PC-9 (cell line): ENCODE measurements around the gene TRPT1. TPM values are rescaled to one million over a fixed set of nuclear protein-coding genes. Genes with fewer than 3 reads are reported as not detected.

ENCODE experiments used
- BruUV-seq: library from RNA; stranded (reverse); fragments of 400-500 nt; replicated peaks from 2 replicates; lab custom pipeline; 2021; lab: Mats Ljungman, UMichigan
- CTCF ChIA-PET: fragments of 300-600 bp; sonication (Branson Sonifier 250); formaldehyde crosslinking; loops from one replicate; lab custom pipeline; 2022; ENCODE audit warnings: antibody characterized with exemption; lab: Charles Lee
- POLR2A ChIA-PET: fragments of 300-600 bp; sonication (Branson Sonifier 250); formaldehyde crosslinking; loops from one replicate; lab custom pipeline; 2022; ENCODE audit warnings: antibody characterized with exemption; ENCODE audit not compliant: unreplicated experiment; lab: Charles Lee
- DNase-seq, 2 experiments: peaks; one replicate each; pipeline versions ENCODE4 v3.0.0 to v3.0.0-alpha.2; 2015 to 2022; ENCODE audit warnings: mixed read lengths in 1 of 2
- H2AFZ ChIP-seq: fragments of 200-600 bp; sonication (generic); 2 replicates; pipeline ENCODE4 v1.8.1; 2017; ENCODE audit warnings: antibody characterized with exemption
- H3F3A ChIP-seq: fragments of 200-600 bp; sonication (generic); 2 replicates; pipeline ENCODE4 v1.8.1; 2017; ENCODE audit warnings: antibody characterized with exemption, mild to moderate bottlenecking, low read depth; ENCODE audit not compliant: insufficient read depth
- H3K27ac ChIP-seq: fragments of 200-600 bp; sonication (generic); 2 replicates; pipeline ENCODE4 v1.6.1; 2016; ENCODE audit warnings: mixed run types
- H3K27me3 ChIP-seq: fragments of 200-600 bp; sonication (generic); 2 replicates; pipeline ENCODE4 v1.6.1; 2016; ENCODE audit warnings: low read depth, mixed run types; ENCODE audit not compliant: insufficient read depth
- H3K36me3 ChIP-seq: fragments of 200-600 bp; sonication (generic); 2 replicates; pipeline ENCODE4 v1.6.1; 2016; ENCODE audit warnings: low read depth, mixed run types
- H3K4me1 ChIP-seq: fragments of 200-600 bp; sonication (generic); replicated peaks from 2 replicates; pipeline ENCODE4 v1.6.1; 2016; ENCODE audit warnings: mixed run types; ENCODE audit not compliant: insufficient read depth
- H3K4me2 ChIP-seq: fragments of 200-600 bp; sonication (generic); 2 replicates; pipeline ENCODE4 v1.6.1; 2017; ENCODE audit warnings: mixed run types
- H3K4me3 ChIP-seq: fragments of 200-600 bp; sonication (generic); 2 replicates; pipeline ENCODE4 v1.6.1; 2016; ENCODE audit warnings: mixed run types
- H3K79me2 ChIP-seq: fragments of 200-600 bp; sonication (generic); 2 replicates; pipeline ENCODE4 v1.6.1; 2017; ENCODE audit warnings: low read depth, mixed run types
- H3K9me2 ChIP-seq: fragments of 200-600 bp; sonication (generic); 2 replicates; pipeline ENCODE4 v1.8.1; 2017; ENCODE audit warnings: mild to moderate bottlenecking; ENCODE audit not compliant: insufficient read depth
- H3K9me3 ChIP-seq: fragments of 200-600 bp; sonication (generic); 2 replicates; pipeline ENCODE4 v1.8.1; 2016; ENCODE audit warnings: low read depth; ENCODE audit not compliant: insufficient read depth
- H4K20me1 ChIP-seq: fragments of 200-600 bp; sonication (generic); 2 replicates; pipeline ENCODE4 v1.8.1; 2017; ENCODE audit not compliant: insufficient read depth
- EZH2 ChIP-seq: fragments of 200-600 bp; sonication (generic); IDR thresholded peaks from 2 replicates; pipeline ENCODE4 v1.8.0; 2017; ENCODE audit warnings: antibody characterized with exemption, low read depth
- intact Hi-C: fragments of 100-400 bp; cut with micrococcal nuclease; formaldehyde crosslinking; loops from one replicate; pipeline ENCODE4 v1.10.0; 2022; ENCODE audit not compliant: unreplicated experiment
- total RNA-seq: library from RNA; stranded (reverse); gene quantifications from 2 replicates; pipeline ENCODE4 v1.2.3, GENCODE V29; 2021
- TF ChIP-seq, protein P1 (sequence below): fragments of 200-600 bp; sonication (generic); conservative IDR thresholded peaks from 2 replicates; pipeline ENCODE4 v1.6.1; 2017; ENCODE audit warnings: mixed run types, antibody characterized with exemption, mild to moderate bottlenecking, moderate library complexity

The TRPT1 gene
- total RNA-seq, 1 experiment from 2014 or later: 55.2 TPM

DNA sequence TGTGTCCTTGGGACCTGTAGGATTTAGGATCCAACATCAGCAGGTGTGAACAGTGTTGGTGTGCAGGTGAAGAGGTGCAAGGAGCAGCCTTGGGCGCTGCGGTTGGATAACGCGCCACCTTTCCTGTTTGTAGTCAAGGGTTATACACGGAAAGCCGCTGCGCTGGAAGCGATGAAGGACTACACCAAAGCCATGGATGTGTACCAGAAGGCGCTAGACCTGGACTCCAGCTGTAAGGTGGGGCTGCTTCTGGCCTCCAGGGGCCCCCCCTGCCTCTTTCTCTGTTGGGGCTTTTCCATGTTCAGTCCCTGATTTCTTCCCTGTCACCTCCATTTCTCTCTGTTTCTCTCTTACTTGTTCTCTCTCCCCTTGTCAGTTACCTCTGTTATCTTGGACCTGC is 23.0 kb downstream of the TRPT1 start:
- Histone ChIP-seq H3K36me3 (peaks cover 26% of the 10 kb centered on the region), H4K20me1 (peaks cover 39% of the 10 kb centered on the region), H3K9me3 (no peaks in the 10 kb centered on the region), H3K27me3 (no peaks in the 10 kb centered on the region), H3K4me2 (no peak overlapping the region), H2AFZ (no peak overlapping the region), H3K27ac (no peak overlapping the region), H3F3A (peaks cover 89% of the 10 kb centered on the region), H3K4me1 (0 out of 2 replicates have a peak, but pooled peaks cover 4% of the 10 kb centered on the region), H3K9me2 (no peaks in the 10 kb centered on the region), H3K4me3 (no peak overlapping the region), H3K79me2 (no peaks in the 10 kb centered on the region)
- intact Hi-C loops: no loop called here
- TF ChIP-seq, protein P1, sequence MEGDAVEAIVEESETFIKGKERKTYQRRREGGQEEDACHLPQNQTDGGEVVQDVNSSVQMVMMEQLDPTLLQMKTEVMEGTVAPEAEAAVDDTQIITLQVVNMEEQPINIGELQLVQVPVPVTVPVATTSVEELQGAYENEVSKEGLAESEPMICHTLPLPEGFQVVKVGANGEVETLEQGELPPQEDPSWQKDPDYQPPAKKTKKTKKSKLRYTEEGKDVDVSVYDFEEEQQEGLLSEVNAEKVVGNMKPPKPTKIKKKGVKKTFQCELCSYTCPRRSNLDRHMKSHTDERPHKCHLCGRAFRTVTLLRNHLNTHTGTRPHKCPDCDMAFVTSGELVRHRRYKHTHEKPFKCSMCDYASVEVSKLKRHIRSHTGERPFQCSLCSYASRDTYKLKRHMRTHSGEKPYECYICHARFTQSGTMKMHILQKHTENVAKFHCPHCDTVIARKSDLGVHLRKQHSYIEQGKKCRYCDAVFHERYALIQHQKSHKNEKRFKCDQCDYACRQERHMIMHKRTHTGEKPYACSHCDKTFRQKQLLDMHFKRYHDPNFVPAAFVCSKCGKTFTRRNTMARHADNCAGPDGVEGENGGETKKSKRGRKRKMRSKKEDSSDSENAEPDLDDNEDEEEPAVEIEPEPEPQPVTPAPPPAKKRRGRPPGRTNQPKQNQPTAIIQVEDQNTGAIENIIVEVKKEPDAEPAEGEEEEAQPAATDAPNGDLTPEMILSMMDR: no peak
- TF ChIP-seq EZH2: no peak
- no TSS peak for BruUV-seq
- CTCF ChIA-PET: interaction anchor here (0.6 kb wide), 1 partner anchor 128 kb away, joined by 11 read pairs; no protein-coding TSS in a partner anchor
- POLR2A ChIA-PET: no interaction called here
- no peak for DNase-seq

- Histone ChIP-seq H3F3A (peaks cover 94% of the 10 kb centered on the region), H3K36me3 (peaks cover 38% of the 10 kb centered on the region), H3K9me2 (no peaks in the 10 kb centered on the region), H3K27me3 (no peaks in the 10 kb centered on the region), H3K4me2 (no peak overlapping the region), H2AFZ (no peak overlapping the region), H4K20me1 (peaks cover 41% of the 10 kb centered on the region), H3K79me2 (peaks cover 11% of the 10 kb centered on the region; the same call in 1 of the 2 replicates), H3K4me3 (no peak overlapping the region), H3K27ac (no peak overlapping the region), H3K4me1 (0 out of 2 replicates have a peak, but pooled peaks cover 4% of the 10 kb centered on the region), H3K9me3 (no peaks in the 10 kb centered on the region)
- TF ChIP-seq, protein P1: no peak
- no peak for TF ChIP-seq EZH2
- no TSS peak for BruUV-seq
- no peak for DNase-seq
- intact Hi-C loops: no loop called here
- ChIA-PET CTCF (no interaction called here), POLR2A (interaction anchor here (0.6 kb wide), 1 partner anchor 16 kb away, joined by 16 read pairs; the partner anchor contains the start of gene STIP1)
These were observed 24.4 kb downstream of the TRPT1 start for GRCh38 chr11:64201543-64201942.

DNA sequence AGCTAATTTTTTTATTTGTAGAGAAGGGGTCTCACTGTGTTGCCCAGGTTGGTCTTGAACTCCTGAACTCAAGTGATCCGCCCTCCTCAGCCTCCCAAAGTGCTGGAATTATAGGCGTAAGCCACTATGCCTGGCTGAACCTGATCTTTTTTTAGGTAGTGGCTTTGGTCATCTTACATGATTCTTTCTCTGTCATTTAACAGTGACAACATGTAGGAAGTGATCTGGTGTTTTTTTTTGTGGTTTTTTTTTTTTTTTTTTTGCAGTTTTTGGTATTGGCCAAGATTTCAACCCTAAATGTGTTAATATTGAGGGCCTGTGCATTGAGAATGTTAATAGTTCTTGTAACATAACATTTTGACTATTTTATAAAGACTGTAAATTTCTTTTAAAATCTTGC is 27.5 kb downstream of the TRPT1 start:
- no peak for DNase-seq
- Histone ChIP-seq H3K79me2 (peaks cover 24% of the 10 kb centered on the region), H3K4me3 (no peak overlapping the region), H4K20me1 (peaks cover 34% of the 10 kb centered on the region), H3K4me1 (no peaks in the 10 kb centered on the region), H3K4me2 (no peak overlapping the region), H3K9me2 (no peaks in the 10 kb centered on the region), H3K9me3 (no peaks in the 10 kb centered on the region), H3K27me3 (no peaks in the 10 kb centered on the region), H3K36me3 (peaks cover 61% of the 10 kb centered on the region), H3F3A (peaks cover 88% of the 10 kb centered on the region), H3K27ac (no peak overlapping the region), H2AFZ (no peak overlapping the region)
- POLR2A ChIA-PET: no interaction called here
- TF ChIP-seq EZH2: no peak
- TF ChIP-seq, protein P1: no peak
- CTCF ChIA-PET: no interaction called here
- BruUV-seq: no TSS peak
- intact Hi-C loops: no loop called here
